Measurements from ENCODE around the gene SLC16A12. TPM values are rescaled to one million over a fixed set of nuclear protein-coding genes. Genes with fewer than 3 reads are reported as not detected.

Gene SLC16A12
- total and polyA plus RNA-seq, 3 experiments from 2014 or later: not detected

DNA sequence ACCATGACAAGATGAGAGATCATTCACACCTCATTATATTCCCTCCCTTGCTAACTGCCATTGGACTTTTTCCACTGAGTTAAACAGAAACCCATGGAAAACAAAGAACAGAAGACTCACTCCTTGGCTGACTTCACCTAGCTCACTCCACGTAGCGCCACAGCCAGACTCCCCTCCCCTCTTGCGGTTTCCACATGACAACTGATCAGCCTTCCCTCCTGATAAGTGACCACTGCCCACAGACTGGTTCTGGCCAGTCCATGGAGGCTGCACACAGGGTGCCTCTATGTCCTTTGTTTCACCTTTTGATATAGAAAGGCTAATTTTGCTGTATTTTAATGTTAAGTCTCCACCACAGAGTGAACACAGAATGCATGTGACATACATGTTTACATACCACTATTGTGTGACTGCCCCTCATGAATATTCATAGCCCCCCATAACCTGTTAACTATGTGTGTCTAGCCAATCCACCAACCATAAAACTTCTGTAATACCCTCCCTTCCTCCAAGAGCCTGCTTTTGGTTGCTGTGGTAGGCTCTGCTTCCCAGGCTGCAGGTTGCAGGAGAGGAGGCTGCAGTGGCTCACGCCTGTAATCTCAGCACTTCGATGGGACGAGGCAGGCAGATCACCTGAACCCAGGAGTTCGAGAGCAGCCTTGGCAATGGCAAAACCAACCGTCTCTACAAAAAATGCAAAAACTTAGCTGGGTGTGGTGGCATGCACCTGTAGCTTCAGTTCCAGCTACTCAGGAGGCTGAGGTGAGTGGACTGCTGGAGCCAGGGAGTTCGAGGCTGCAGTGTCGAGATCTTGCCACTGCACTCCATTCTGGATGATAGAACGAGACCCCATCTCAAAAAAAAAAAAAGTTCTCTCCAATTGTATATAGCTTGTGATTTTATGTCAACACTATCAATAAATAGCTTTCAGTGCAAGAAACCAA, 131.0 kb downstream of the SLC16A12 start:
- CTCF ChIA-PET: interaction anchor here (1.3 kb wide), 2 partner anchors 8 to 12 kb away, joined by 3 to 4 read pairs; partner anchors contain the start of gene IFIT1

DNA sequence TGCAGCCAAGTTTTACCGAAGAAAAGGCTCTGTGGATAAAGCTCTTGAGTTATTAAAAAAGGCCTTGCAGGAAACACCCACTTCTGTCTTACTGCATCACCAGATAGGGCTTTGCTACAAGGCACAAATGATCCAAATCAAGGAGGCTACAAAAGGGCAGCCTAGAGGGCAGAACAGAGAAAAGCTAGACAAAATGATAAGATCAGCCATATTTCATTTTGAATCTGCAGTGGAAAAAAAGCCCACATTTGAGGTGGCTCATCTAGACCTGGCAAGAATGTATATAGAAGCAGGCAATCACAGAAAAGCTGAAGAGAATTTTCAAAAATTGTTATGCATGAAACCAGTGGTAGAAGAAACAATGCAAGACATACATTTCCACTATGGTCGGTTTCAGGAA, 132.4 kb downstream of the SLC16A12 start:
- Mint-ChIP-seq H3K4me1 (peaks cover under 1 to 10% (median 7%) of the 10 kb centered on the region in 3 donors), H3K36me3 (peaks cover 3 to 17% (median 15%) of the 10 kb centered on the region in 3 donors), H3K9me3 (no peaks in the 10 kb centered on the region), H3K27me3 (peaks cover 0 to 2% of the 10 kb centered on the region in 2 donors), H3K4me3 (no peak overlapping the region), H3K27ac (no peak overlapping the region)
- ChIA-PET CTCF (interaction anchor here (1.3 to 1.7 kb wide), 2 partner anchors 9 to 10 kb away, joined by 4 read pairs; no protein-coding TSS in a partner anchor), POLR2A (no interaction called here)
- Histone ChIP-seq H3K27ac (ENCODE audit: low read depth, low read length) (no peak overlapping the region), H3K4me1 (ENCODE audit: insufficient read depth, low read length) (no peaks in the 10 kb centered on the region), H3K36me3 (ENCODE audit: insufficient read depth, low read length) (peaks cover 3% of the 10 kb centered on the region), H3K9me3 (ENCODE audit: low read length) (no peaks in the 10 kb centered on the region), H3K27me3 (ENCODE audit: insufficient read depth, low read length, poor library complexity, severe bottlenecking) (no peaks in the 10 kb centered on the region), H3K4me3 (ENCODE audit: low read length) (no peak overlapping the region)
- DNase-seq: no peak

More for the DNA sequence above, 131.0 kb downstream of the SLC16A12 start:
- H3K4me3 ChIP-seq (ENCODE audit: low read length): no peak overlapping the region
- Mint-ChIP-seq H3K27me3 (peaks cover 0 to 2% of the 10 kb centered on the region in 2 donors), H3K36me3 (peaks cover 3 to 17% (median 15%) of the 10 kb centered on the region in 3 donors), H3K4me1 (peaks cover 0 to 7% (median 0%) of the 10 kb centered on the region in 3 donors), H3K9me3 (no peaks in the 10 kb centered on the region), H3K4me3 (no peak overlapping the region), H3K27ac (peak overlapping the region in 2 of 8 donors; percentile 60 to 77)
- no peaks in the 10 kb centered on the region for H3K27me3 ChIP-seq (ENCODE audit: insufficient read depth, low read length, poor library complexity, severe bottlenecking)
- H3K4me1 ChIP-seq (ENCODE audit: insufficient read depth, low read length): no peaks in the 10 kb centered on the region
- H3K27ac ChIP-seq (ENCODE audit: low read depth, low read length): no peak overlapping the region
- POLR2A ChIA-PET: interaction anchor here (0.8 kb wide), 1 partner anchor 12 kb away, joined by 4 read pairs; no protein-coding TSS in a partner anchor
- DNase-seq: no peak
- no peaks in the 10 kb centered on the region for H3K9me3 ChIP-seq (ENCODE audit: low read length)
- peaks cover 3% of the 10 kb centered on the region for H3K36me3 ChIP-seq (ENCODE audit: insufficient read depth, low read length)

DNA sequence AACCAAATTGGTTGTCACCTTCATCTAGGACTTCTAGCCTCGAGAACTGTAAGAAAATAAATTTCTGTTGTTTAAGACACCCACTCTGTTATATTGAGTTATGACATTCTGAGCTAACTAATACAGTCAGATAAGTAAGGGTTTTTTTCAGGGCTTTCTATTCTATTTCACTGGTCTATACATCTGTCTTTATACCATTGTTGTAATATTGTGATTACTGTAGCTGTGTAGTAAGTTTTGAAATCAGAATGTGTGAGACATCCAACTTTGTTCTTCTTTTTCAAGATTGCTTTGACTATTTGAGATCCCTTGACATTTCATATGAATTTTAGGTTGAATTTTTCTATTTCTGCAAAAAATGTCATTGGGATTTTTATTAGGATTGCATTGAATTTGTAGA, 135.4 kb downstream of the SLC16A12 start:
- no peaks in the 10 kb centered on the region for H3K9me3 ChIP-seq (ENCODE audit: low read length)
- Mint-ChIP-seq H3K4me3 (no peak overlapping the region), H3K9me3 (no peaks in the 10 kb centered on the region), H3K27ac (no peak overlapping the region), H3K4me1 (peaks cover 9 to 21% (median 10%) of the 10 kb centered on the region in 3 donors), H3K27me3 (peaks cover 0 to 2% of the 10 kb centered on the region in 2 donors), H3K36me3 (peaks cover 8 to 17% (median 11%) of the 10 kb centered on the region in 3 donors)
- POLR2A ChIA-PET: no interaction called here
- H3K27ac ChIP-seq (ENCODE audit: low read depth, low read length): no peak overlapping the region
- CTCF ChIA-PET: interaction anchor here (0.6 kb wide), 1 partner anchor 31 kb away, joined by 3 read pairs; no protein-coding TSS in a partner anchor
- no peak for DNase-seq
- peaks cover 7% of the 10 kb centered on the region for H3K4me1 ChIP-seq (ENCODE audit: insufficient read depth, low read length)
- H3K27me3 ChIP-seq (ENCODE audit: insufficient read depth, low read length, poor library complexity, severe bottlenecking): no peaks in the 10 kb centered on the region
- peaks cover 3% of the 10 kb centered on the region for H3K36me3 ChIP-seq (ENCODE audit: insufficient read depth, low read length)
- H3K4me3 ChIP-seq (ENCODE audit: low read length): no peak overlapping the region

DNA sequence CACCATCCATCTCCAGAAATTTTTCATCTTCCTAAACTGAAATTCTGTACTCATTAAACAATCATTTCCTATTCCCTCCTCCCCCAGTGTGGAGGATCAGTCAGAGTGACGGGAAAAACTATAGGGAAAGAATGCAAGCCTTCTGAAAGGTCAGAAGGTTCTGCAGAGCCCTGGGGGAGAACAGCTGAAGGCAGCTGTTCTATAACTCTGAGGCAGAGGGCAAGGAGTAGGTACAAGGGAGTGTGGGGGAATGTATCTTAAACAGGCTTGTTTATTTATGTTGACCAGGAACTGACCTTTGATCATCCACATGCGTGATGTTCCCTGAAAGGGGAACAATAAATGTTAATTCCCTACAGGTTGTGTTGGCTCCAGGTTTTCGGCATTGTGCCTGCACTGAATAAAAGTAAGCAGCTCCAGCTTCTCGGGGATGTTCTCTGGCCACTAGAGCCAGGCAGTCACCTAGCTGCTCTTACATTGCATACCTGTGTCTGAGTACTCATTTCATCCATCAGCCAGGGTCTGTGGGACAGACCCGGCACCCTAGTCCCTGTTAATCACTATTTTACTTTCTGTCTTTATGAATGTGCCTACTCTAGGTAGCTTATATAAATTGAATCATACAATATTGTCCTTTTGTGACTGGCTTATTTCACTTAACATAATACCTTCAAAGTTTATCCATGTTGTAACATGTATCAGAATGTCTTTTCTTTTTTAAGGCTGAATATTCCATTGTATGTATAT, 137.2 kb downstream of the SLC16A12 start:
- no peak overlapping the region for H3K4me3 Mint-ChIP-seq
- no peaks in the 10 kb centered on the region for H3K9me3 Mint-ChIP-seq
- Histone ChIP-seq H3K27ac (ENCODE audit: low read depth, low read length) (no peak overlapping the region), H3K36me3 (ENCODE audit: insufficient read depth, low read length) (peaks cover 3% of the 10 kb centered on the region), H3K9me3 (ENCODE audit: low read length) (no peaks in the 10 kb centered on the region), H3K4me1 (ENCODE audit: insufficient read depth, low read length) (peaks cover 18% of the 10 kb centered on the region), H3K4me3 (ENCODE audit: low read length) (no peak overlapping the region), H3K27me3 (ENCODE audit: insufficient read depth, low read length, poor library complexity, severe bottlenecking) (no peaks in the 10 kb centered on the region)
- no peak for DNase-seq
- ChIA-PET POLR2A (no interaction called here), CTCF (no interaction called here)
- H3K36me3 Mint-ChIP-seq: peaks cover 5 to 10% (median 9%) of the 10 kb centered on the region in 3 donors
- peaks cover 0 to 2% of the 10 kb centered on the region in 2 donors for H3K27me3 Mint-ChIP-seq
- peak overlapping the region in 2 of 8 donors; percentile 23 to 71 for H3K27ac Mint-ChIP-seq
- H3K4me1 Mint-ChIP-seq: peaks cover 15 to 38% (median 23%) of the 10 kb centered on the region in 3 donors

DNA sequence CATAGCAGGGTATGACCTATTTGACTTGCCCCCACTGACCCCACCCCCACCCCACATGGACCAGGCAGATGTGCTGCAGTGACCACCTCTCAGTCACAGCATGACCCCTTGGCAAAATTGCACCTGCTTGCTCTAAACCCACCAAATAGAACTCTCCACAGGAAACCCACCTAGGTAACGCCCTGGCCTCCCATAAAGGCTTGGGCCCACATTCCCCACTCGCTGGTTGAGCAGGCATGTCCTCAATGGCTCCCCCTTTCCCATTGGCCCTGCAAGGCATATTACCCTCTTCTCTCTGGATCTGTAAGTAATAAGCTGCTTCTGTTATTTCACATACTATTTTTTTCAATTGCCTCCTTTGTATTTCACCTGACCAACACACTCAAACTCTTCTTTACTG, 140.3 kb downstream of the SLC16A12 start:
- ChIA-PET CTCF (no interaction called here), POLR2A (no interaction called here)
- Histone ChIP-seq H3K4me3 (ENCODE audit: low read length) (no peak overlapping the region), H3K36me3 (ENCODE audit: insufficient read depth, low read length) (no peaks in the 10 kb centered on the region), H3K27ac (ENCODE audit: low read depth, low read length) (no peak overlapping the region), H3K4me1 (ENCODE audit: insufficient read depth, low read length) (peaks cover 26% of the 10 kb centered on the region), H3K27me3 (ENCODE audit: insufficient read depth, low read length, poor library complexity, severe bottlenecking) (no peaks in the 10 kb centered on the region), H3K9me3 (ENCODE audit: low read length) (no peaks in the 10 kb centered on the region)
- H3K4me3 Mint-ChIP-seq: peak overlapping the region in 3 of 7 donors; percentile 6 to 64 (median 8)
- H3K27me3 Mint-ChIP-seq: no peaks in the 10 kb centered on the region
- peak overlapping the region in 3 of 8 donors; percentile 7 to 49 (median 9) for H3K27ac Mint-ChIP-seq
- H3K4me1 Mint-ChIP-seq: peaks cover 24 to 53% (median 39%) of the 10 kb centered on the region in 3 donors
- H3K9me3 Mint-ChIP-seq: no peaks in the 10 kb centered on the region
- peaks cover 3 to 5% (median 4%) of the 10 kb centered on the region in 3 donors for H3K36me3 Mint-ChIP-seq
- DNase-seq: no peak

DNA sequence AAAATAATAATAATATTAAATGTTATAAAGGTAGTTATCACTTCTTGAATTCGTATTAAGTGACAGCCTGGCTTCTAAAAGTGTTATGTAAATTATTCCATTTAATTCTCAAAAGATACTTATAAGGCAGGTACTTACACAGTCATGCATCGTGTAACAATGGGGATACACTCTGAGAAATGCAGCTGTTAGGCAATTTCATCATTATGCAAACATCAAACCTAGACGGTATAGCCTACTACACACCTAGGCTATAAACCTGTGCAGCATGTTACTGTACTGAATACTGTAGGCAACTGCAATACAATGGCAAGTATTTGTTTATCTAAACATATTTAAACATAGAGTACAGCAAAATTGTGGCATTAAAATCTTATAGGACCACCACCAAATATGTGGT, 141.5 kb downstream of the SLC16A12 start:
- Mint-ChIP-seq H3K4me1 (peaks cover 23 to 50% (median 39%) of the 10 kb centered on the region in 3 donors), H3K27me3 (no peaks in the 10 kb centered on the region), H3K9me3 (no peaks in the 10 kb centered on the region), H3K27ac (peak overlapping the region in 2 of 8 donors; percentile 42 to 81), H3K4me3 (peak overlapping the region in 2 of 7 donors; percentile 83 to 89), H3K36me3 (peaks cover 0 to 5% (median 3%) of the 10 kb centered on the region in 3 donors)
- H3K36me3 ChIP-seq (ENCODE audit: insufficient read depth, low read length): no peaks in the 10 kb centered on the region
- no peak for DNase-seq
- peaks cover 26% of the 10 kb centered on the region for H3K4me1 ChIP-seq (ENCODE audit: insufficient read depth, low read length)
- CTCF ChIA-PET: interaction anchor here (1.5 kb wide), 1 partner anchor 26 kb away, joined by 4 read pairs; no protein-coding TSS in a partner anchor
- no peak overlapping the region for H3K27ac ChIP-seq (ENCODE audit: low read depth, low read length)
- no peaks in the 10 kb centered on the region for H3K9me3 ChIP-seq (ENCODE audit: low read length)
- no peak overlapping the region for H3K4me3 ChIP-seq (ENCODE audit: low read length)
- no peaks in the 10 kb centered on the region for H3K27me3 ChIP-seq (ENCODE audit: insufficient read depth, low read length, poor library complexity, severe bottlenecking)
- POLR2A ChIA-PET: no interaction called here

DNA sequence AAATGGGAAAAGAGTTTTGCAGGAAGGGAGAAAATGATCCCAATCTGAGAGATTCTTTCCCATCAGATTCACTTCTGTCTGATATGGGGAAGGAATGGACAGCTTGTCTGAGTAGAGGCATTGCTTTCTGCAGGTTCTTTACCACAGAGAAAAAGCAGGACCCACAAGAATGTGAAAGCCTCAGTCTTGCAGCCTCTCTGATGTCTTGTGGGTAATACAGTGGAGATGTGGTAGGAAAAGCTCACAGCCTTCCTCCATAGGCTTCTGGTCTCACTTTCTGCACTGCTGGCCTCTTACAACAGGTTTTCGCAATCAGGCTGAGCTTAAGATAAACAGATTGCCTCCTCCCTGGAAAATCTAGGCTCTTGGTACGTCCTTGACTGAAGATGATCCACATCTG, 142.4 kb downstream of the SLC16A12 start:
- H3K36me3 ChIP-seq (ENCODE audit: insufficient read depth, low read length): no peaks in the 10 kb centered on the region
- ChIA-PET CTCF (interaction anchor here (0.6 to 1.5 kb wide), 6 partner anchors 9 to 61 kb away, joined by 3 to 4 read pairs (median 3); partner anchors contain the start of gene IFIT5), POLR2A (interaction anchor here (0.6 to 2.3 kb wide), 4 partner anchors 21 to 391 kb away, joined by 4 to 30 read pairs (median 6); partner anchors contain the start of genes IFIT2, IFIT5 and LIPA)
- H3K27me3 ChIP-seq (ENCODE audit: insufficient read depth, low read length, poor library complexity, severe bottlenecking): no peaks in the 10 kb centered on the region
- Mint-ChIP-seq H3K4me1 (peaks cover 23 to 43% (median 37%) of the 10 kb centered on the region in 3 donors), H3K36me3 (peaks cover 0 to 5% (median 3%) of the 10 kb centered on the region in 3 donors), H3K27ac (peak overlapping the region; percentile 81 to 97 (median 92)), H3K4me3 (peak overlapping the region; percentile 83 to 95 (median 94)), H3K9me3 (no peaks in the 10 kb centered on the region), H3K27me3 (no peaks in the 10 kb centered on the region)
- no peak for DNase-seq
- H3K4me3 ChIP-seq (ENCODE audit: low read length): peak overlapping the region; percentile 89
- peaks cover 26% of the 10 kb centered on the region for H3K4me1 ChIP-seq (ENCODE audit: insufficient read depth, low read length)
- peak overlapping the region; percentile 68 for H3K27ac ChIP-seq (ENCODE audit: low read depth, low read length)
- H3K9me3 ChIP-seq (ENCODE audit: low read length): no peaks in the 10 kb centered on the region
